Sigmoid colon (tissue), 3 donors: ENCODE data around the gene KIF3C.

ENCODE experiments used
- POLR2A ChIP-seq, 2 donors: fragments of 450-650 bp; IDR thresholded peaks; one replicate each; pipeline ENCODE4 v1.6.1; 2016; ENCODE audit warnings: antibody characterized with exemption in 2 of 2, mild to moderate bottlenecking in 2 of 2, moderate library complexity in 2 of 2
- TF ChIP-seq, protein P1 (sequence below), 4 experiments: fragments of 450-650 bp in 3 of 4; fragments of 200-600 bp in 1 of 4; IDR thresholded peaks; one replicate each; pipeline ENCODE4 v1.5.1; 2016 to 2019; ENCODE audit warnings: antibody characterized with exemption in 4 of 4, mild to moderate bottlenecking in 3 of 4, moderate library complexity in 2 of 4

- TF ChIP-seq, protein P1, sequence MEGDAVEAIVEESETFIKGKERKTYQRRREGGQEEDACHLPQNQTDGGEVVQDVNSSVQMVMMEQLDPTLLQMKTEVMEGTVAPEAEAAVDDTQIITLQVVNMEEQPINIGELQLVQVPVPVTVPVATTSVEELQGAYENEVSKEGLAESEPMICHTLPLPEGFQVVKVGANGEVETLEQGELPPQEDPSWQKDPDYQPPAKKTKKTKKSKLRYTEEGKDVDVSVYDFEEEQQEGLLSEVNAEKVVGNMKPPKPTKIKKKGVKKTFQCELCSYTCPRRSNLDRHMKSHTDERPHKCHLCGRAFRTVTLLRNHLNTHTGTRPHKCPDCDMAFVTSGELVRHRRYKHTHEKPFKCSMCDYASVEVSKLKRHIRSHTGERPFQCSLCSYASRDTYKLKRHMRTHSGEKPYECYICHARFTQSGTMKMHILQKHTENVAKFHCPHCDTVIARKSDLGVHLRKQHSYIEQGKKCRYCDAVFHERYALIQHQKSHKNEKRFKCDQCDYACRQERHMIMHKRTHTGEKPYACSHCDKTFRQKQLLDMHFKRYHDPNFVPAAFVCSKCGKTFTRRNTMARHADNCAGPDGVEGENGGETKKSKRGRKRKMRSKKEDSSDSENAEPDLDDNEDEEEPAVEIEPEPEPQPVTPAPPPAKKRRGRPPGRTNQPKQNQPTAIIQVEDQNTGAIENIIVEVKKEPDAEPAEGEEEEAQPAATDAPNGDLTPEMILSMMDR (IDR thresholded peaks at IDR 0.05), result no peak
- TF ChIP-seq POLR2A (IDR thresholded peaks at IDR 0.05), result no peak
These were observed 86.7 kb downstream of the KIF3C start for GRCh38 chr2:25895610-25896009.
